Keratinocyte (primary cell): ENCODE data around the gene MMAA.

Experiments used
- EZH2 ChIP-seq: IDR thresholded peaks from one replicate; pipeline ENCODE4 v1.6.1; 2012; ENCODE audit warnings: inconsistent platforms, mild to moderate bottlenecking, low read length, moderate library complexity
- TF ChIP-seq, protein P1 (sequence below), 3 experiments: IDR thresholded peaks in 1 of 3; conservative IDR thresholded peaks in 1 of 3; optimal IDR thresholded peaks in 1 of 3; 2 replicates in 2 of 3; 3 replicates in 1 of 3; pipeline versions ENCODE3 to v1.5.1; 2011; ENCODE audit warnings: low read length in 3 of 3, mild to moderate bottlenecking in 3 of 3, moderate library complexity in 2 of 3, control low read depth in 1 of 3, inconsistent platforms in 1 of 3; ENCODE audit not compliant: insufficient read depth in 2 of 3; ENCODE audit errors: extremely low read depth in 1 of 3

DNA sequence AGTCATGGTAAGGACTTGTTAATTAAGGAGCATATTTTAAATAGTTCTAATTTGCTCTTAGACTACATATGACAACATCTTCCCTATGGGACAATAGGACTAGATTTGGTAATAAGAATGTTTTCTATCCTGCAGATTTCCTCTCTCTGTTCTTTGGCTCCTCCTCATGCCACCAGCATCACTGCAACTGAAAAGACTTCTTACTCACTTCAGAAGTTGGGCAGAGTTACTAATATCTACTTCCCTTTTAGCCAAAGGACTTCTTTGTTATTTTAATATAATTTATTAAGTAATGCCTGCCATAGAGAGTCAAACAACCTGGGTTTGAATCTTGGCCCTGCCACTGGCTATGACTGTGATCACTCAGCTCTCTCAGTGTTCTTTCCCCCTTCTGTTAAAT is 16.4 kb downstream of the MMAA start:
- TF ChIP-seq, protein P1, sequence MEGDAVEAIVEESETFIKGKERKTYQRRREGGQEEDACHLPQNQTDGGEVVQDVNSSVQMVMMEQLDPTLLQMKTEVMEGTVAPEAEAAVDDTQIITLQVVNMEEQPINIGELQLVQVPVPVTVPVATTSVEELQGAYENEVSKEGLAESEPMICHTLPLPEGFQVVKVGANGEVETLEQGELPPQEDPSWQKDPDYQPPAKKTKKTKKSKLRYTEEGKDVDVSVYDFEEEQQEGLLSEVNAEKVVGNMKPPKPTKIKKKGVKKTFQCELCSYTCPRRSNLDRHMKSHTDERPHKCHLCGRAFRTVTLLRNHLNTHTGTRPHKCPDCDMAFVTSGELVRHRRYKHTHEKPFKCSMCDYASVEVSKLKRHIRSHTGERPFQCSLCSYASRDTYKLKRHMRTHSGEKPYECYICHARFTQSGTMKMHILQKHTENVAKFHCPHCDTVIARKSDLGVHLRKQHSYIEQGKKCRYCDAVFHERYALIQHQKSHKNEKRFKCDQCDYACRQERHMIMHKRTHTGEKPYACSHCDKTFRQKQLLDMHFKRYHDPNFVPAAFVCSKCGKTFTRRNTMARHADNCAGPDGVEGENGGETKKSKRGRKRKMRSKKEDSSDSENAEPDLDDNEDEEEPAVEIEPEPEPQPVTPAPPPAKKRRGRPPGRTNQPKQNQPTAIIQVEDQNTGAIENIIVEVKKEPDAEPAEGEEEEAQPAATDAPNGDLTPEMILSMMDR (optimal IDR thresholded peaks at IDR 0.05 in 1 of 3, IDR thresholded peaks at IDR 0.05 in 1 of 3, conservative IDR thresholded peaks at IDR 0.05 in 1 of 3; ENCODE audit: extremely low read depth in 1 of 3, insufficient read depth in 2 of 3, low read length in 3 of 3), result no peak
- TF ChIP-seq EZH2, result no peak
